Measurements from ENCODE around the gene APOA4. TPM values are rescaled to one million over a fixed set of nuclear protein-coding genes. Genes with fewer than 3 reads are reported as not detected.

The APOA4 gene
- total and polyA plus RNA-seq, 9 of the 15 experiments (the other 6 are each of a cell fraction or from before 2014, with no cell fraction given): 0.07 TPM; not detected in 8

- TF ChIP-seq TFAP4 (CRISPR knock-in tag; IDR thresholded peaks at IDR 0.05; ENCODE audit: borderline replicate concordance): peak; percentile 84
- TF ChIP-seq YY1 (IDR thresholded peaks at IDR 0.05; ENCODE audit: borderline replicate concordance in 1 of 3, control insufficient read depth in 1 of 3, extremely low read depth in 1 of 3, insufficient read depth in 3 of 3, insufficient read length in 1 of 3, insufficient replicate concordance in 2 of 3, low read depth in 1 of 3, low read length in 2 of 3): peak; percentile 69 to 96 (median 91)
- TF ChIP-seq CBX1 (IDR thresholded peaks at IDR 0.05; ENCODE audit: low read depth): peak; percentile 88; the same call in 1 of the 2 replicates
- no peak for TF ChIP-seq BACH1 (tag; IDR thresholded peaks at IDR 0.05)
- TF ChIP-seq CEBPG (CRISPR knock-in tag; IDR thresholded peaks at IDR 0.05): no peak
- TF ChIP-seq CEBPG (tag; conservative IDR thresholded peaks at IDR 0.05 in 1 of 2, IDR thresholded peaks at IDR 0.05 in 1 of 2): no peak
- TF ChIP-seq RBM14 (IDR thresholded peaks at IDR 0.05; ENCODE audit: borderline replicate concordance, insufficient read depth, low read depth, low read length): 0 out of 2 replicates have a peak, but pooled peaks have one; percentile 34
- TF ChIP-seq NBN (IDR thresholded peaks at IDR 0.05; ENCODE audit: low read depth): peak; percentile 63; the same call in 1 of the 2 replicates
- TF ChIP-seq MBD2 (IDR thresholded peaks at IDR 0.05; ENCODE audit: borderline replicate concordance, low read depth): peak; percentile 81; the same call in 1 of the 2 replicates
- no peak for TF ChIP-seq ATF1 (CRISPR knock-in tag; IDR thresholded peaks at IDR 0.05)
- TF ChIP-seq ATF1 (tag; IDR thresholded peaks at IDR 0.05): peak; percentile 82
- no peak for TF ChIP-seq CREBBP (IDR thresholded peaks at IDR 0.05; ENCODE audit: low read depth, low read length)
- no peak for TF ChIP-seq ZNF436 (CRISPR knock-in tag; IDR thresholded peaks at IDR 0.05)
- no peak for TF ChIP-seq GTF2F1 (IDR thresholded peaks at IDR 0.05; ENCODE audit: low read depth, low read length)
- peak in 1 of 2 experiments; percentile 9; a peak in 1 of 4 replicates for TF ChIP-seq SIX5 (IDR thresholded peaks at IDR 0.05; ENCODE audit: borderline replicate concordance in 1 of 2, insufficient read depth in 1 of 2, low read depth in 1 of 2, low read length in 2 of 2)
- no peak for TF ChIP-seq SMARCA4 (IDR thresholded peaks at IDR 0.05)
- peak; percentile 10; the same call in 1 of the 2 replicates for TF ChIP-seq JUN (IDR thresholded peaks at IDR 0.05; ENCODE audit: borderline replicate concordance, low read depth, low read length)
- no peak; the same call in 1 of the 2 replicates for TF ChIP-seq JUN (CRISPR knock-in tag; IDR thresholded peaks at IDR 0.05; ENCODE audit: borderline replicate concordance)
- no peak for TF ChIP-seq E2F4 (CRISPR knock-in tag; IDR thresholded peaks at IDR 0.05; ENCODE audit: low read depth)
- TF ChIP-seq TRIM28 (IDR thresholded peaks at IDR 0.05): no peak
- no peak for TF ChIP-seq TCFL5 (CRISPR knock-in tag; conservative IDR thresholded peaks at IDR 0.05)
- TF ChIP-seq GABPB1 (CRISPR knock-in tag; IDR thresholded peaks at IDR 0.05): peak; percentile 91
- TF ChIP-seq NEUROD1 (IDR thresholded peaks at IDR 0.05; ENCODE audit: borderline replicate concordance, low read depth, low read length, partially characterized antibody): peak; percentile 82
- TF ChIP-seq RBM25 (IDR thresholded peaks at IDR 0.05; ENCODE audit: low read depth, low read length, severe bottlenecking): no peak
Measured at GRCh38 chr11:116772443-116773202, 50.5 kb downstream of the APOA4 start, which contains the start of gene BUD13 (continued).
